ENCODE results near the gene CRLF3.
A peak's percentile ranks its signal among the peaks of the same experiment; 100 is the strongest.

Gene CRLF3

DNA sequence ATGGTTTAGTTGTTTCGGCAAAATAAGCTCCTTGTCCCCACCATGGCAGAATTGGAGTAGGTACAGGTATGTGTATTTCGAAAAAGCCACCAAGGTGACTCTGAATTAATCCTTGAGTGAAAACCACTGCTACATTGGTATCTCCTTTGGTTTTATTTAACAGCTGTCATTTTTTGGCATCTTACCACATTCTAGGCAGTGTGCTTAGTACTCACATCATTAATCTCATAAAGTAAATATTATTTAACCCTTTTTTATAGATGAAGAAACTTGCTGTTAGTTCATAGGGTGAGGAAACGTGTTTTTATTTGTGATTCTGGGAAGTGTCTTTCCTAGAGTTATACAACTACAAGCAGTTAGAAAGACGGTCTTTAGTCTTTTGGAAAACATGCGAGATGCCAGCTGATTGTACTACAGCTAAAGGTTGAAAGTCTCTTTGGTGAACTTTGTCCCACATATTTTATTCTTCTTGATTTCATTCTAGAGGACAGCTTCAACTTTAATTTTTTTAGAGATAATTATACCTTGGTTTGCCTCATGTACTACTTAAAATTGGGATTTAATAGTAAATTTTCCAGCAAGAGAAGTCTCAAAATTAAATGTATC is 13.8 kb upstream of the CRLF3 start:
- TF ChIP-seq, protein P1, sequence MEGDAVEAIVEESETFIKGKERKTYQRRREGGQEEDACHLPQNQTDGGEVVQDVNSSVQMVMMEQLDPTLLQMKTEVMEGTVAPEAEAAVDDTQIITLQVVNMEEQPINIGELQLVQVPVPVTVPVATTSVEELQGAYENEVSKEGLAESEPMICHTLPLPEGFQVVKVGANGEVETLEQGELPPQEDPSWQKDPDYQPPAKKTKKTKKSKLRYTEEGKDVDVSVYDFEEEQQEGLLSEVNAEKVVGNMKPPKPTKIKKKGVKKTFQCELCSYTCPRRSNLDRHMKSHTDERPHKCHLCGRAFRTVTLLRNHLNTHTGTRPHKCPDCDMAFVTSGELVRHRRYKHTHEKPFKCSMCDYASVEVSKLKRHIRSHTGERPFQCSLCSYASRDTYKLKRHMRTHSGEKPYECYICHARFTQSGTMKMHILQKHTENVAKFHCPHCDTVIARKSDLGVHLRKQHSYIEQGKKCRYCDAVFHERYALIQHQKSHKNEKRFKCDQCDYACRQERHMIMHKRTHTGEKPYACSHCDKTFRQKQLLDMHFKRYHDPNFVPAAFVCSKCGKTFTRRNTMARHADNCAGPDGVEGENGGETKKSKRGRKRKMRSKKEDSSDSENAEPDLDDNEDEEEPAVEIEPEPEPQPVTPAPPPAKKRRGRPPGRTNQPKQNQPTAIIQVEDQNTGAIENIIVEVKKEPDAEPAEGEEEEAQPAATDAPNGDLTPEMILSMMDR (IDR thresholded peaks at IDR 0.05; ENCODE audit: low read depth, low read length): no peak

DNA sequence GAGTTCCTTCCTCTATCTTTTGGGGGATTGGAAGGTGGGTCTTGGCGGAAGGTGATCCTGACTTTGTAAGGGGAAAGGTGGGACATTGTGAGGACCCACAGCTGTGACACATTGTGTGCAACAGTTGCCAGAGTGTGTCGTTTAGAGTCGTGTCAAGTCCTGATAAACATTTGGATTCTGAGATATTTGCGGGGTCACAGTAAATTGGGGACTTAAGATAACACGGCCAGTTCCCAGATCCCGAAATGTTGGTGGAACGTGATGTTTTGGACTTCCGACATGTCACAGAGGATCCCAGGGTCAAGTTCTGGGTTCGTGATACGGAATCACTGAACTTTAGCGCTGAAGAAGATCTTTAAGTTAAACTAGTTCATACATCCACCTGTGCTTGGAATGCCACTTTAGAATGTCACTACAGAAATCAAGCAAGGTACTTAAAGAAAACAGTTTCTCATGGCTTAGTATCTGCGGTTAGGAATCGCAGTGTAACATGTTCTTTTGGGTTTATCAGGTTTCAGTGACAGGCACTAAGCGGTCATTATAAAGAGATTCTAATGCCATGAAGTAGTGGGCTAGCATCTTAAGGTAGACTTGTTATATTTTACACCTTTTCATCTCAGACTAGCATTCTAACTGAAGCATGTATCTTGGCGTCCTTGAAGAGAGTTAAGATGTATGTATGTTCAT is 8.1 kb upstream of the CRLF3 start:
- H3K4me3 ChIP-seq (ENCODE audit: low read depth, low read length): peak overlapping the region; percentile 71
- TF ChIP-seq, protein P1 (IDR thresholded peaks at IDR 0.05; ENCODE audit: low read depth, low read length): no peak

More for the DNA sequence above, 13.8 kb upstream of the CRLF3 start:
- H3K4me3 ChIP-seq (ENCODE audit: low read depth, low read length): no peak overlapping the region

DNA sequence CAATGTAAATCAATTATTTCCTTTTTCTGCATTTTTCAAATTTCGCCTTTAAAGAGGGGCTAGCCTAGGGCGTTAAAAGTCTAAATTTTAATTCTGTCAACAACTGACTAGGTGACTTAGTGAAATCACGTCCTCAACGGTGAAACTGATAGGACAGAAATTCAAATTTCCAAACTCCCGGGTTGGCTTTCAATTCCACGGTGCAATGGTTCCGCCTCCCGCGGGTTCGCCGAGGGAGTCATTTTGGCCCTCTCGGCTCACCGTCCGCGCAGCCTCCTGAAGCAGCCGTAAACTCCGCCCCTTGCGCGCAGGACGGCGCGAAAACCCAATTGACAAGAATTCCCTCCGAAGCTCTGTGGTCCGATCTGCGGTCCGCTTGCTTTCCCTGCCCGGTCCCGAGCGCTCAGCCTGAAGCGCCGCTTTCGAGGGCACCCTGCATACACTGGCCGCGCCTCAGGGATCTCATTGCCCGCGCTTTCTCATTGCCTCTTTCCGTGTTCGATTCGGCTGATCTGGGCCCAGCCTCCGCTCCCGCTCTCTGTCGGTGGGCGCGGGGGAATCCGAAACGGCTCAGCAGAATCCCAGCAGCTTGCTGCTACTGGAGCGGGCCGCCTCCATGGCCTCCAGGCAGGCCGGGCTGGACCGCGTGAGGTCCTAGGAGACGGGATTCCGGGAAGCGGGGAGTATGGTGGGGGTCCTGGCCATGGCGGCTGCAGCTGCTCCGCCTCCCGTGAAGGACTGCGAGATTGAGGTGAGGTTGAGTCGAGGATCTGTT is 7.4 kb upstream of the CRLF3 start, which contains the start of gene ATAD5:
Gene ATAD5, plus strand, starts transcription at position 304 of the 775 bp plus-strand sequence. Its CDS starts 382 bp downstream, at position 686.
- TF ChIP-seq, protein P1 (IDR thresholded peaks at IDR 0.05; ENCODE audit: low read depth, low read length): no peak

DNA sequence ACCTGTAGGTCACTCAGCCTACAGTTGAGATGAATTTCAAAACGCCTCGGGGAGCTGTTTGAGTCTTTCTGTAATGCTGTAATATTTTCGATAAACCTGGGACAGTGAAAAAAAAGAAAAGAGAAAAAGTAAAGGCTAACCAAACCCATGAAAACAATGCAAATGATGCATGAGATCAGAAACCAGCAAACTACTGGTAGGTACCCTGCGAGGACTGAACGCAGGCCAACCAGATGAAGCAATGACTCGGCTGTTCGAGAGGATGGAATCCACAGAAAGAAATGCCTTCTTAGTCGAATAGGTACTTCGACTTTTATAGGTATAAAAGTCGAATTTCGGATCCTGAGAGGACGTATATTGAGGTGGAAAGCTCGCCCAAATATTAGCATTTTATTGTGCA is 6.8 kb upstream of the CRLF3 start:
- TF ChIP-seq, protein P1 (IDR thresholded peaks at IDR 0.05; ENCODE audit: low read depth, low read length): no peak
- H3K4me3 ChIP-seq (ENCODE audit: low read depth, low read length): peak overlapping the region; percentile 71

More for the DNA sequence above, 7.4 kb upstream of the CRLF3 start, which contains the start of gene ATAD5:
- H3K4me3 ChIP-seq (ENCODE audit: low read depth, low read length): peak within 1 kb of the TSS; percentile 71

DNA sequence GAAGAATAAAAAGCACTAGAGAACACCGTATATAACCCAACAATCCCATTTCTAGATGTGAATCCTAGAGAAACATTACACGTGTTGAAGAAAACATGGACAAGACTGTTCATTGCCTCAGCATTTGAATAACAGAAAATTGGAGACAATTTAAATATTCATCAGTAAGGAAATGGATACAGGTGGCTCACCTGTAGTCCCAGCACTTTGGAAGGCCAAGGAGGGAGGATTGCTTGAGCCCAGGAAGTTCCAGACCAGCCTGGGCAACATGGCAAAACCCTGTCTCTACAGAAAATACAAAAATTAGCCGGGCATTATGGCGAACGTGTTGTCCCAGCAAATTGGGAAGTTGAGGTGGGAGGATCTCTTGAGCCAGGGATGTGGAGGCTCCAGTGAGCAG is 4.5 kb upstream of the CRLF3 start:
- TF ChIP-seq, protein P1 (IDR thresholded peaks at IDR 0.05; ENCODE audit: low read depth, low read length): no peak
- no peak overlapping the region for H3K4me3 ChIP-seq (ENCODE audit: low read depth, low read length)

DNA sequence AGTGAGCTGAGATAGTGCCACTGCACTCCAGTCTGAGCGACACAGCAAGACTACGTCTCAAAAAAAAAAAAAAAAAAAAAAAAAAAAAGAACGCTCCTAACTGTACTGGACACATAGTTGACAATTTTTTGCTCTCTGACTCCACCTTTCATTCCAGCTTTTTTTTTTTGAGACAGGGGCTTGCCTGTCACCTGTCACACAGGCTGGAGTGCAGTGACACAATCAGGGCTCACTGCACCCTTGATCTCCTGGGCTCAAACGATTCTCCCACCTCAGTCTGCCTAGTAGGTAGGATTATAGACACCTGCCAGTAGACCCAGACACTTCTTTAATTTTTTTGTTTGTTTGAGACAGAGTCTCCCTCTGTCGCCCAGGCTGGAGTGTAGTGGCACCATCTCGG is 2.6 kb upstream of the CRLF3 start:
- TF ChIP-seq, protein P1 (IDR thresholded peaks at IDR 0.05; ENCODE audit: low read depth, low read length): no peak
- H3K4me3 ChIP-seq (ENCODE audit: low read depth, low read length): no peak overlapping the region
